Measurements from ENCODE around the gene RPN2.

RPN2 gene

DNA sequence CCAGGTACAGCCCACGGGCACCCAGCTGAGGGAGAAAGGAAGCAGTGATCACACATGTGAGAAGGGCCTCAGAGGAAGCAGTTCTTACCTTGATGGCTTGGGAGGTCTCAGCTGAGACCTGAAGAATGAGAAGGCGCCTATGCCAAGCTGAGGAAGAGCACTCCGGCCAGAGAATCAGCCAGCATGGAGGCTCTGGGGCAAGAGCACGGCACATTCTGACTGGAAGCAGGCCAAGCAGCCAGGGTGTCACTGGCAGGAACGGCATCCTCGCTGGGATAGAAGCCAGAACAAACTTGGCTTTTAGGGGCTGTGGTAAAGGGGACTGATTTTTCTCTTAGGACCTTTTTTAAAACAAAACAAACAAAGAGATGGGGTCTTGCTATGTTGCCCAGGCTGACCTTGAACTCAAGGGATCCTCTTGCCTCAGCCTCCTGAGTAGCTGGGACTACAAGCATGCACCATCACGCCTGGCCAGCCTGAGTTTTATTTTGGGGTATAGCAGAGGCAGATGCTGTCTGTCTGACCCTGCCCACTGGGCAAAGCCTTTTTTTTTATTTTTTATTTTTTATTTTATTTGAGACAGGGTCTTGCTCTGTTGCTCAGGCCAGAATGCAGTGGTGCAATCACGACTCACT lies 64.9 kb downstream of the RPN2 start:
- no peaks in the 10 kb centered on the region for H3K9me3 Mint-ChIP-seq
- H3K4me1 Mint-ChIP-seq: peaks cover 38% of the 10 kb centered on the region
- peaks cover 4% of the 10 kb centered on the region for H3K27me3 Mint-ChIP-seq (ENCODE audit: low read depth)
- peaks cover 40% of the 10 kb centered on the region for H3K36me3 Mint-ChIP-seq (ENCODE audit: low read depth)
- H3K4me3 Mint-ChIP-seq: no peak overlapping the region
- TF ChIP-seq, protein P1, sequence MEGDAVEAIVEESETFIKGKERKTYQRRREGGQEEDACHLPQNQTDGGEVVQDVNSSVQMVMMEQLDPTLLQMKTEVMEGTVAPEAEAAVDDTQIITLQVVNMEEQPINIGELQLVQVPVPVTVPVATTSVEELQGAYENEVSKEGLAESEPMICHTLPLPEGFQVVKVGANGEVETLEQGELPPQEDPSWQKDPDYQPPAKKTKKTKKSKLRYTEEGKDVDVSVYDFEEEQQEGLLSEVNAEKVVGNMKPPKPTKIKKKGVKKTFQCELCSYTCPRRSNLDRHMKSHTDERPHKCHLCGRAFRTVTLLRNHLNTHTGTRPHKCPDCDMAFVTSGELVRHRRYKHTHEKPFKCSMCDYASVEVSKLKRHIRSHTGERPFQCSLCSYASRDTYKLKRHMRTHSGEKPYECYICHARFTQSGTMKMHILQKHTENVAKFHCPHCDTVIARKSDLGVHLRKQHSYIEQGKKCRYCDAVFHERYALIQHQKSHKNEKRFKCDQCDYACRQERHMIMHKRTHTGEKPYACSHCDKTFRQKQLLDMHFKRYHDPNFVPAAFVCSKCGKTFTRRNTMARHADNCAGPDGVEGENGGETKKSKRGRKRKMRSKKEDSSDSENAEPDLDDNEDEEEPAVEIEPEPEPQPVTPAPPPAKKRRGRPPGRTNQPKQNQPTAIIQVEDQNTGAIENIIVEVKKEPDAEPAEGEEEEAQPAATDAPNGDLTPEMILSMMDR (IDR thresholded peaks at IDR 0.05; ENCODE audit: unreplicated experiment in 3 of 3): no peak
- peak overlapping the region in 1 of 3 experiments; percentile 62 for H3K27ac Mint-ChIP-seq

DNA sequence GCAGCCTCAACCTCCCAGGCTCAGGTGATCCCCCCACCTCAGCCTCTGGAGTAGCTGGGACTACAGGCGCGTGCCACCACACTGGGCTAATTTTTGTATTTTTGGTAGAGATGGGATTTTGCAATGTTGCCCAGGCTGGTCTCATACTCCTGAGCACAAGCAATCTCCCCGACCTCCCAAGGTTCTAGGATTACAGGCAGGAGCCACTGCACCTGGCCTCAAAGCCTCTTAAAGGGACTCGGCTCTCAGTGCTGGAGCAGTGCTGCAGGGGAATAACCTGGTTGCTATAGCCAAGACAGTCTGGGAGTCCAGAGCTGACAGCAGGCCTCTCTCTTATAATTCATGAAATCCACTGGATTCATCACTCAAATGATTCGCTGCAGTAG lies 65.4 kb downstream of the RPN2 start:
- Mint-ChIP-seq H3K4me1 (peaks cover 33% of the 10 kb centered on the region), H3K9me3 (no peaks in the 10 kb centered on the region), H3K27me3 (ENCODE audit: low read depth) (peaks cover 4% of the 10 kb centered on the region), H3K4me3 (no peak overlapping the region), H3K36me3 (ENCODE audit: low read depth) (peaks cover 34% of the 10 kb centered on the region), H3K27ac (no peak overlapping the region)
- TF ChIP-seq, protein P1 (IDR thresholded peaks at IDR 0.05; ENCODE audit: unreplicated experiment in 3 of 3): no peak

DNA sequence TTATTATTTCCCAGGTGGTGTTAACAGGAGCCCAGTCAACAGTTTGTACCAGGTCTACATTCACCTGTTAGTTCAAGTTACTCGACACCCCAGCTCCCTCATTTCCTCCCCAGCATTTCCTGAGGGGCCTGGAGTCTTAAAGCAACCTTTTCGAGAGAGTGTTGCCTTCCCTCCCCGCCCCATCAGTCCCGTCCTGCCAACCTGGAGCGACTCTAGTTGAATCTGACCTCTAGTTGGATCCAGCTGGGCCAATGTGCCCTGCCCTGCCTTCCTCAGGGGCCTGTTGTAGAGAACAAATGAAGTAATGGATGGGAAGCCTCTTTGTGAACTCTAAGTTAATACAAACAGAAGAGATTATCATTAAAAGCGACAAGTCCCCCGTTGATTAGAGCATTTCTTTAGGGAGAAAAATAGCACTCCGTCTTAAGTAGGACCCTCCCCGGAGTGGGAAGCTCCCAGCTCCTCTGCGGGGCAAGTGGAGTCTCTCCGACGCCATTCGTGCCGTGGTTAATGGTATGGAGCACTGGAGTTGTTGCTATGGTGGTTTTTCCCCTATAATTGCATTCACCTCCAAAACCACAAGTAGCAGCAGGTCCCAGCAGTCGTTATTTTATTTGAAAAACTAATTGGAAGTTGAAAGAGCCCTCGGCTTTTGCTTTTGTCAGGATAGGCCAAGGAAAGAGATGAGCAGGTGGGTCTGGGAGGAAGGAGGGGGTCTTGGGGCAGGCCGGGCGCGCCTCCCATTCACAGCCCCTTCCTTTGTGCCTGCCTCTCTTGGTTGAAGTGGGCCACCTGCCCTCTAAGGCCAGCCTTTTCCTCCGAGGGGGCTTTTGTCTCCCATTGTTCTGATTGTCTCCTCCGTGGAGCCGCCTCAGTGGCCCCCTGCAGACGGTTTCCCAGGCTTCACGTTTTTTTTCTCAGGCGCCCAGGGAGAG lies 66.4 kb downstream of the RPN2 start:
- H3K36me3 Mint-ChIP-seq (ENCODE audit: low read depth): peaks cover 30% of the 10 kb centered on the region
- peak overlapping the region in 2 of 3 experiments; percentile 48 to 55 for H3K27ac Mint-ChIP-seq
- peaks cover 4% of the 10 kb centered on the region for H3K27me3 Mint-ChIP-seq (ENCODE audit: low read depth)
- no peaks in the 10 kb centered on the region for H3K9me3 Mint-ChIP-seq
- peaks cover 29% of the 10 kb centered on the region for H3K4me1 Mint-ChIP-seq
- TF ChIP-seq, protein P1 (IDR thresholded peaks at IDR 0.05; ENCODE audit: unreplicated experiment in 3 of 3): no peak
- H3K4me3 Mint-ChIP-seq: no peak overlapping the region

DNA sequence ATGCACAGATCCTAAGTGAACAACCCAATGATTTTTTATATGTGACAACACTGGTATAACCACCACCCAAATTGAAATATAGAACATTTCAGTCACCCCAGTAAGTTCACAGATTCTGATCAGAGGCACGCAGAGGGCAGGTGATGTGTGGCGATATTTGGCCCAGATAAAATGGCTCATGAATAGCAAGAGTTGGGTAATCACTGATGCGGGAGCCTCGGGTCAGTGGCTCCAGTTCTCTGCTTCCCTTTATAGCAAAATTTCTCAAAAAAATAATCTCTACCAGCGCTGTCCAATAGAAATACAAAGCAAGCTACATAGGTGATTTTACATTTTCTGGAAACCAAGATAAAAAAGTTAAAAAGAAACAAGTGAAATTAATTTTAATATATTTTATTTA lies 67.6 kb downstream of the RPN2 start:
- Mint-ChIP-seq H3K4me3 (no peak overlapping the region), H3K27ac (no peak overlapping the region), H3K36me3 (ENCODE audit: low read depth) (peaks cover 19% of the 10 kb centered on the region), H3K4me1 (peaks cover 22% of the 10 kb centered on the region), H3K9me3 (no peaks in the 10 kb centered on the region), H3K27me3 (ENCODE audit: low read depth) (peaks cover 4% of the 10 kb centered on the region)
- TF ChIP-seq, protein P1 (IDR thresholded peaks at IDR 0.05; ENCODE audit: unreplicated experiment in 3 of 3): no peak

DNA sequence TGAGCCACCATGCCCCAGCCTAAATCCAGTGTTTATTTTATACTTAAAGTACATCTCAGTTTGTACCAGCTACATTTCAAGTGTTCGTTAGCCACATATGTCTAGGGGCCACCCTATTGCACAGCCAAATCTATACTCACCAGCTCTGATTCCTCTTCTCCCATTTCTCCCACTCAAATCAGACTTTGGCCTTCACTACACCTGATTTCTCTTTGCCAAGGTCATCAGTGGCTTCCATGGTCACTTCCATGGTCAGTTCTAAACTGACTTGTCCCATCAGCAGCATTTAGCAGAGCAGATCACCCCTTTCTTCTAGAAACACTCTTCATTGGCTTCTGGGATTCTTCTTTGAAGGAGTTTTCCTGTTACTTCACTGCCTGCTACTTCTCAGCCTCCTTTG lies 68.4 kb downstream of the RPN2 start:
- Mint-ChIP-seq H3K4me3 (no peak overlapping the region), H3K4me1 (peaks cover 22% of the 10 kb centered on the region), H3K27ac (no peak overlapping the region), H3K36me3 (ENCODE audit: low read depth) (peaks cover 17% of the 10 kb centered on the region), H3K9me3 (no peaks in the 10 kb centered on the region), H3K27me3 (ENCODE audit: low read depth) (peaks cover 4% of the 10 kb centered on the region)
- TF ChIP-seq, protein P1 (IDR thresholded peaks at IDR 0.05; ENCODE audit: unreplicated experiment in 3 of 3): no peak
